Measurements from ENCODE around the gene RNF225. TPM values are rescaled to one million over a fixed set of nuclear protein-coding genes. Genes with fewer than 3 reads are reported as not detected.
"Not testable (repeated sequence)": the region's sequence is repeated elsewhere in the genome, so short reads cannot be mapped to it uniquely, and the experiment has no call there.

The RNF225 gene
- polyA plus RNA-seq (ENCODE audit: insufficient read length in 10 of 10), result under 1 TPM in 1 of 10 donors, not detected in 9; 0.17 TPM
- long read RNA-seq, donor 1, result 0 reads
- long read RNA-seq, donor 2, result 0 reads
- long read RNA-seq, donor 3, result 0 reads
- long read RNA-seq, donor 4, result 0 reads
- long read RNA-seq, donor 5, result 0 reads
- long read RNA-seq, donor 6, result 0 reads
- long read RNA-seq, donor 7, result 0 reads
- long read RNA-seq, donor 8, result 0 reads
- long read RNA-seq, donor 9, result 0 reads

DNA sequence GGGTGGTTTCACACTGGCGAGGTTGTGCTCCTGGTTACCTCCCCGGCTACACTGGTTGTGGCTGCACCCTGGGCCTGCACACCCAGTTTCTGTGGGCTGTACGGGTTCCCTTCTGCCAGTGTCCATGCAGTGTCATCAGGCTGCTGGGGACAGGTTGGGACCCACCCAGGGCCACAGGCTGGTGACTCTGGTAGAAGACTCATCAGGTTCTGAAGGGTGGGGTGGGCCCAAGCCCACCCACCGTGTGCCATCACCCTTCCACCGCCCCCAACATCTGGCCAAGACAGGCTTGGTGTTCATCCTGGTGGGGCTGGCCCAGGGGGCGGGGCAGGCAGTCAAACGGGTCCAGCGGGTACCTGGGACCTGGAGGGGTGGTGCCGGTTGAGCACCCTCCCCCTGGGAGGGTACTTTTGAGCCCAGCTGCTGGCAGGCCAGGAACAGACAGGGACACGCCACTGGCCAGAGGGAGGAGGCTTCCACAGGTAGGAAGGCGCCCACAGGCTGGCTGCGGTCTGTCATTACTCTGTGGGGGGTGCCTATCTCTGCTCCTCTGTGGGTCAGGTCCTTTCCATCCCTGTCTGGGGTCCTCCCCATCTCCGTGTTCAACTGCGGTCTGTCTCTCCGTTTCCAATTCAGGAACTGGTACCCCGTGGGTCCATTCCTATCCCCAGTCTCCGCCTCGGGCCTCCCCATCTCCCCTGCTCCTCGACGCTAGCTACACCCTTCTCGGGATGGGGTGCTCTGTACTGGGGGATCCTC lies at the start of gene RNF225:
Gene RNF225, plus strand, starts transcription at position 437 of the 759 bp plus-strand sequence. CDS start 434 bp downstream, outside the sequence.
- DNase-seq, result peak in 1 of 3 donors; percentile 14

DNA sequence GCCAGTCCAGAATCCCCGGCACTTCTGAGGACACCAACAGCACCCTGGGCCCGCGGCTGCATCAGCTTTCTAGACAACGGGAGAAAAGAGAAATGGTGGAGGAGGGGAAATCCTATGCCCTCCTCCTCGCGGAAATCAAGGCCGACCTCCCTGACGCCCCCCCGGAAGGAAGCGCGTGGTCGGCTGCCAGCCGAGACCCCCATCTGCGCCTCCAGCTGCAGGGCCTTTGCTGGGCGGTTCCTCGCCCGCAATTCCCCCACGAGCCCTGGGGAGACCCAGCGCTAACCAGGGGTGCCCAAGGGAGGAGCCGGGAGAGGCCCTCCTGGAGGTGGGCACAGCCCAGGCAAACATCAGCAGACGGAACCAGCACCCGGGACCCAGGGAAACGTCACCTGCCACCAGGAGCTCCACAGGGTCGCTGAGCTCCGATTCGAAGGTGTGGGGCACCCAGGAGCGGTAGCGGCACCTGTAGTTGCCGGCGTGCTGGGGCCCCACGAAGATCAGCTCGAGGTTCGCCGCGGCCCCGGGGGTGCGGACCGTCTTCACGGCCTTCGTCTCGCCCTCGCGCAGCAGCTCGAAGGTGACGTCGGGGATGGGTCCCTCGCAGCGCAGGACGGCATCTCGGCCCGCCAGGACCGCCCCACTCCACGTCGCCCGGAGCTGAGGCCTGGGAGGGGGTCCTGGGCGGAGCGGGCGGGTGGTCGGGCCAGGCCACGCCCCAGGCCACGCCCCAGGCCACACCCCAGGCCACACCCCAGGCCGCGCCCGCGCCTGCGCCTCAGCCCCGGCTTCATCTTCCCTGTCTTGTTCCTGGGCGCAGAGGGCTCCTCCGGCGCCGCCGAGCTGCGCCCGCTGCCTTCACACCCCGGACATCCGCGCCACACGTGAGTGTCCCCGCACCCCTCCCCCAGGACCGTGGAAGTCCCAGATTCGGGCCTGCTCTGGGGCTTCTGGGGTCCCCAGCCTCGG lies 48.2 kb upstream of the RNF225 start:
- peak; percentile 37 to 66 (median 47) for DNase-seq

DNA sequence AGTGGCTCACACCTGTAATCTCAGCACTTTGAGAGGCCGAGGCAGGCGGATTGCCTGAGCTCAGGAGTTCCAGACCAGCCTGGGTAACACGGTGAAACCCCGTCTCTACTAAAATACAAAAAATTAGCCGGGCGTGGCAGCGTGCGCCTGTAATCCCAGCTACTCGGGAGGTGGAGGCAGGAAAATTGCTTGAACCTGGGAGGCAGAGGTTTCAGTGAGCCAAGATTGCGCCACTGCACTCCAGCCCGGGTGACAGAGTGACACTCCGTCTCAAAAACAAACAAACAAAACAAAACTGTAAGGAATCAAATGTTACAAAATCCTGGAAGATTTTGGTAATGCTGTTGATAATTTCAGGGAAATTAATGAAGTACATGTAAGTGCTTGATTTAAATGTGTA lies 47.4 kb upstream of the RNF225 start:
- DNase-seq, result not testable (repeated sequence)

DNA sequence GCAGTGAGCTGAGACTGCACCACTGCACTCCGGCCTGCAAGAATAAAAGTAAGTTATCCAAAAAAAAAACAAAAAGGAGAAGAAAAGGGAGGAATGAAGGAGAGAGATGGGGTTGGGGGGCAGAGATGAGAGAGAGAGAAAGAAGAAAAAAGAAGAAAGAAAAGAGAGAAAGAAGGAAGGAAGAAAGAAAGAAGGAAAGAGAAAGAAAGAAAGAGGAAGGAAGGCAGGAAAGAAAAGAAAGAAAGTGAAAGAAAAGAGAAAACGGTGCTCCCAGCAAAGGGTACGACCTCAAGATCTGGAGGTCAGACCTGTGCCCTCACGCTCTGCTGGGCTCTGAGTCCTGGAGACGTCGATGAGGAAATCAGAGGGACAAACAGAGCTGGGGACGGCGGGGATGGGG lies 45.9 kb upstream of the RNF225 start:
- DNase-seq, result no peak

DNA sequence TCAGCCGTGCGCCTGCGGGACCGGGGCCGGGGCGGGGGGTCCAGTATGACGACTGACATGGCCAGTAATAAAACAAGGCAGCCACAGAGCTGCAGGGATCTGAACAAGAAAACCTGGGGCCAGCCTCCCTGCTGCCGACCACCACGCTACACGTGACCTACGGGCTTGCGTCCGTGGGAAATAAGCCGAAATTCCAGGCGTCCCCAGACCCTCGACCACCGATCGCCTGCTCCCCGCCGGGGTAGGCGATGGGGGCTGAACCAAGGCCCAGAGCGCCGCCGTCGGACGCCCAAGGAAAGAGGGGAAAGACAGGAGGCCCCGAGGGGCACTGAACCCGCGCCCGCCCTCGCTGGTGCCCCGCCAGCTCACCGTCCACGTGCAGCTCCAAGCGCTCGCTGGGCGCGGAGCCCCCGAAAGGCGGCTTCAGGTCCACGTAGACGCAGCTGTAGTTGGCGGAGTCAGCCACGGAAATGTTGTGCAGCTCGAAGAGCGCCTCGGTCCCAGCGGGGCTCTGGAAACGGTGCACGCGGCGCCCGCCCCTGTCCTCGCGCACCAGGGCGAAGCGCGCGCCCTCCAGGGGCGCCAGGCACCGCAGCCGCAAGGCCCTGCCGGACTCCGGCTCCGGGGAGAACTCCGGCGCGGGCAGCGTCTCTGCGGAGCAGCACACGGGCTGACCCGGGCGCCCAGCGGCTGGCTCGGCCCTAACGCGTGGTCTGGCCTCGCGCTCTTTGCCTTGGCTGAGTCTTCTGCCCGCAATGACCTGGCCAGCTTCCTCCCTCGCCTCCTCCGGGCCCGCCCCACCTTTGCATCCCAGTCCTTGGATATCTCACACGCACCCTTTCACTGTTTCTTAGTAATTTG lies 45.2 kb upstream of the RNF225 start:
- peak in 1 of 3 donors; percentile 62 for DNase-seq

- no peak for DNase-seq
These were observed 44.4 kb upstream of the RNF225 start for GRCh38 chr19:58350871-58351557.

DNA sequence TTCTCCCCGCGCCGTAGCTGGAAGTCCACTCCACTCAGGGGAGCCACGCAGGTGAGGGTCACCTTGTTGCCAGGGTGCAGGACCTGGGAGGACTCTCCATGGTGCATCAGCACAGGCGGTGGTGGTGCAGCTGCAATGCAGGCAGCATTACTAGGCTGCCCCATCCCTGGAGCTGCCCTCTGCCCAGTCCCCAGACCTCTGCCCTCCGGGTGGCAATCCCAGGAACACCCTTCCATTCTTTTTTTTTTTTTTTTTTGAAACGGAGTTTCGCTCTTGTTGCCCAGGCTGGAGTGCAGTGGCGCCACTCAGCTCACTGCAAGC lies 43.9 kb upstream of the RNF225 start:
- DNase-seq, result no peak

GRCh38 chr19:58351990-58352755 lies 43.3 kb upstream of the RNF225 start:
- DNase-seq, result no peak

GRCh38 chr19:58352760-58353671 lies 42.4 kb upstream of the RNF225 start, which contains the start of gene A1BG:
TSS of gene A1BG (minus strand) at chr19:58353492. CDS start at chr19:58353437, 55 bp downstream.
- DNase-seq, result no peak

- DNase-seq, result no peak
These were observed 41.6 kb upstream of the RNF225 start for GRCh38 chr19:58353717-58354477.

GRCh38 chr19:58354478-58355030 lies 40.9 kb upstream of the RNF225 start:
- DNase-seq, result no peak

GRCh38 chr19:58355215-58355796 lies 40.1 kb upstream of the RNF225 start:
- no peak for DNase-seq

DNA sequence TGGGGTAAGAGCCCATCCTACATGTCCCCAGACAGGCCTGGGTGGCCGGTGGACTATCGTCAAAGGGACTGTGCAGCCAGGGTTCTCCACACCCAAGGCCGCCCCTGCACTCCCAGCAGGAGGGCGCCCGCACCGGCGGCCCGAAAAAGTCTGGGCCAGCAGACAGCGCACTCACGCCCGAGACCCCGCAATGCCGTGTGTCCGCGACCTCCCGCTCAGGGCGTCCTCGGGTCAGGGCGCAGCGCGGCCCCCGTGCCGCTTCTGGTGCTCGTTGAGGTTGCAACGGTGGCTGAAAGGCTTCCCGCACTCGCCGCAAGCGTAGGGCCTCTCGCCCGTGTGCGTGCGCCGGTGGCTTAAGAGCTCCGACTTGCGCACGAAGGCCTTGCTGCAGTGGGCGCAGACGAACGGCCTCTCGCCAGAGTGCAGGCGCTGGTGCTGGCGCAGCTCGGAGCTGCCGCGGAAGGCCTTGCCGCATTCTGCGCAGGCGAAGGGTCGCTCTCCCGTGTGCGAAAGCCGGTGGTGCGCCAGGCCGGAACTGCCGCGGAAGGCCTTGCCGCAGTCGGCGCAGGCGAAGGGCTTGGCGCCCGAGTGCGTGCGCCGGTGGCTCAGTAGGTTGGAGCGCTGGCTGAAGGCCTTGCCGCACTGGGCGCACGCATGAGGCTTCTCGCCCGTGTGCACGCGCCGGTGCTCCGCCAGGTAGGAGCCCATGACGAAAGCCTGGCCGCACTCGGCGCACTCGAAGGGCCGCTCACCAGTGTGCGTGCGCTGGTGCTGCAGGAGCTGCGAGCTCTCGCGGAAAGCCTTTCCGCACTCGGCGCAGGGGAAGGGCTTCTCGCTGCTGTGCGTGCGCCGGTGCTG lies 39.3 kb upstream of the RNF225 start:
- DNase-seq, result peak in 2 of 3 donors; percentile 30 to 79

GRCh38 chr19:58356766-58357480 lies 38.5 kb upstream of the RNF225 start:
- peak in 2 of 3 donors; percentile 34 to 77 for DNase-seq

DNA sequence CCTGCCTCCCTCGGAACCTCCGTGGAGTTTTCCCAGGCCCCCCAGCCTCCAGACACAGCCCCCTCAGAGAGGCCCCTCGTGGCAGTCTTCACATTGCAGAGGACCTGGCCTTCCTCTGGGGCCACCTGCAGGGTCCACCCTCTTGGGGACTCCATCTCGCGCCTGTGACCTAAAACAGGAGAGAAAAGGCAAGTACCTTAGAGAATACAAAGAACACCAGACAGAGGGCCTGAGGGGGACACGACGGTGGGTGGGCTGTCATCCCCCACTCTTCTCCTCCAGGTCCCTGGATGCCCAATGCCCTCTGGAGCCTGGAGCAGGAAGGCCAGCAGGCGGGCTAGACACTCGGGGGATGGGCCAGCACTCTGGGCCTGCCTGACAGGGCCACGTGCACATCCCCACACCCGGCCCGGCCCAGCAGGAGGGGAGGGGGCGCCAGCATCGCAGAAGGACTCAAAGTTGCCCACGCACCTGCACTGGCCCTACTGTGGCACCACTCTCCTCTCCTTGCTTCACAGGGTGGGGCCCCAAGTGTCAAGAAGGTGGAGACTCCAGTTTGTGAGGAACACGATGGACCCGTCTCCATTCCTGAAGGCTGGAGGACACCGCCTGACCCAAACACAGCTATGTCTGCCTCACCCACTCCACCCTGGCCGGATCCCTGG lies 37.8 kb upstream of the RNF225 start:
- no peak for DNase-seq
